ENCODE measurements around the gene DCDC2B. TPM values are rescaled to one million over a fixed set of nuclear protein-coding genes. Genes with fewer than 3 reads are reported as not detected.

The DCDC2B gene
- polyA plus RNA-seq, 1 experiment, result not detected

GRCh38 chr1:32180186-32181060 is 28.5 kb upstream of the DCDC2B start:
- Histone ChIP-seq H3K36me3 (ENCODE audit: control insufficient read depth, insufficient read depth, low read length) (peaks cover 8% of the 10 kb centered on the region), H3K27me3 (ENCODE audit: control insufficient read depth, insufficient read depth, low read length) (no peaks in the 10 kb centered on the region), H3K4me3 (ENCODE audit: low read depth, low read length) (peak overlapping the region; percentile 66)
- ChIA-PET POLR2A (interaction anchor here (0.9 kb wide), 1 partner anchor 17 kb away, joined by 3 read pairs; no protein-coding TSS in a partner anchor), CTCF (interaction anchor here (0.7 to 2.0 kb wide), 5 partner anchors 12 to 108 kb away, joined by 3 to 5 read pairs (median 4); partner anchors contain the start of gene TMEM39B)
- TF ChIP-seq CTCF (IDR thresholded peaks at IDR 0.05; ENCODE audit: insufficient read depth, low read depth, low read length), result no peak
- no peak for DNase-seq (ENCODE audit: low read depth)

GRCh38 chr1:32181065-32181464 is 27.8 kb upstream of the DCDC2B start:
- CTCF ChIA-PET, result interaction anchor here (0.7 to 1.0 kb wide), 2 partner anchors 11 to 35 kb away, joined by 3 to 4 read pairs; no protein-coding TSS in a partner anchor
- no peak for DNase-seq (ENCODE audit: low read depth)
- peaks cover 9% of the 10 kb centered on the region for H3K36me3 ChIP-seq (ENCODE audit: control insufficient read depth, insufficient read depth, low read length)
- no peaks in the 10 kb centered on the region for H3K27me3 ChIP-seq (ENCODE audit: control insufficient read depth, insufficient read depth, low read length)
- peak overlapping the region; percentile 66 for H3K4me3 ChIP-seq (ENCODE audit: low read depth, low read length)
- POLR2A ChIA-PET, result no interaction called here
- TF ChIP-seq CTCF (IDR thresholded peaks at IDR 0.05; ENCODE audit: insufficient read depth, low read depth, low read length), result no peak

GRCh38 chr1:32181563-32181962 is 27.3 kb upstream of the DCDC2B start:
- ChIA-PET POLR2A (interaction anchor here (0.6 to 0.7 kb wide), 4 partner anchors 31 to 590 kb away, joined by 3 to 11 read pairs (median 5); no protein-coding TSS in a partner anchor), CTCF (no interaction called here)
- no peak for TF ChIP-seq CTCF (IDR thresholded peaks at IDR 0.05; ENCODE audit: insufficient read depth, low read depth, low read length)
- no peak for DNase-seq (ENCODE audit: low read depth)
- Histone ChIP-seq H3K27me3 (ENCODE audit: control insufficient read depth, insufficient read depth, low read length) (no peaks in the 10 kb centered on the region), H3K4me3 (ENCODE audit: low read depth, low read length) (peak overlapping the region; percentile 66), H3K36me3 (ENCODE audit: control insufficient read depth, insufficient read depth, low read length) (peaks cover 12% of the 10 kb centered on the region)

GRCh38 chr1:32182060-32182459 is 26.8 kb upstream of the DCDC2B start:
- CTCF ChIA-PET, result no interaction called here
- Histone ChIP-seq H3K4me3 (ENCODE audit: low read depth, low read length) (peak overlapping the region; percentile 66), H3K36me3 (ENCODE audit: control insufficient read depth, insufficient read depth, low read length) (peaks cover 12% of the 10 kb centered on the region), H3K27me3 (ENCODE audit: control insufficient read depth, insufficient read depth, low read length) (no peaks in the 10 kb centered on the region)
- no peak for TF ChIP-seq CTCF (IDR thresholded peaks at IDR 0.05; ENCODE audit: insufficient read depth, low read depth, low read length)
- POLR2A ChIA-PET, result interaction anchor here (0.6 to 0.7 kb wide), 4 partner anchors 31 to 590 kb away, joined by 3 to 11 read pairs (median 5); no protein-coding TSS in a partner anchor
- DNase-seq (ENCODE audit: low read depth), result no peak

GRCh38 chr1:32184650-32185049 is 24.2 kb upstream of the DCDC2B start:
- ChIA-PET POLR2A (no interaction called here), CTCF (interaction anchor here (0.7 kb wide), 1 partner anchor 62 kb away, joined by 3 read pairs; the partner anchor contains the start of gene FAM167B)
- no peak for DNase-seq (ENCODE audit: low read depth)
- Histone ChIP-seq H3K4me3 (ENCODE audit: low read depth, low read length) (no peak overlapping the region), H3K27me3 (ENCODE audit: control insufficient read depth, insufficient read depth, low read length) (no peaks in the 10 kb centered on the region), H3K36me3 (ENCODE audit: control insufficient read depth, insufficient read depth, low read length) (peaks cover 25% of the 10 kb centered on the region)
- TF ChIP-seq CTCF (IDR thresholded peaks at IDR 0.05; ENCODE audit: insufficient read depth, low read depth, low read length), result no peak
